HG02763 (cell line): ENCODE data around the gene AVL9.
"Not testable (repeated sequence)": the region's sequence is repeated elsewhere in the genome, so short reads cannot be mapped to it uniquely, and the experiment has no call there.

Source experiments
- ATAC-seq: cut with Tn5 transposase; IDR thresholded peaks from one replicate; pipeline ENCODE4 v1.9.1; 2021; ENCODE audit warnings: mild to moderate bottlenecking, moderate library complexity; ENCODE audit not compliant: unreplicated experiment

Gene AVL9

DNA sequence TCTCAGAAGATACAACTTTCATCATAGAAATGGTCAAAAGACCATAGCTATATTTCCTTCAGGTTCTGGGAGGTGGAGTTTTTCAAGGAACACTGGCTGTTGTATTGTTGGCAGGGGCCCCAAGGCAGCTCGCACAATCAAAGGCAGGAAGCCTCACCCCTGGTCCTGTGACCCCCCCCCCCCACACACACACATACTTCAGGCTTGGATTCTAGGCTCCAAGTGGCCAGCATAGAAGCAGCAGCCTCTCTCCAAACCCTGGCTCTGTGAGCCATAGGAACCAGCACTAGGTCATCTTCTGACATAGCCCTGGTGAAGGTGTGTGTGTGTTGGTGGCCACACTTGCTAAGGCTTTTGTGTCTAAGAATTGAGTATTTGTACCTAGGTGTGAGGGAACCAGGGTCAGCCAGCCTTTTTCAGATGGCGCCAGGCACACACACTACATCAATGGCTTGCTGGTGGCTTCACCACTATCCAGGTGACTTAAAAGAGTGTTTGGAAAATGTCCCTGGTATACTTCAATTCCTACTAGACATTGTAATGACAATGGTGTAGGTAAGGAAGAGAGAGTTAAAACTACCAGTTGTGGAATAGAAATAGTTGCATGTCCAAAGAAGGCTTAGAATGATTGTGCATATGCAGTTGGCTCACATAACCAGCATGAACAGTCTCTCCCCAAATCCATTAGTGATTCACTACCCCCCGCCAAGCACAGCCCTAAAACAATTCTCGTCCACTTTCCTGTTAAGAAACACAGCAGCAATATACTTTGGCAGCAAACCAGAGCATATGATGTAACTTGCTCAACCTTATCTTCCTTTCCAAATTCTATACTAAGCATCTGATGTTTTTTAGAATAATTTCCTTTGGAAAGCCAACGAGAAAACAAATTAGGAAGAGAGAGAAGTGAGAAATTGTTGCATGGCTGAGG is 91.3 kb downstream of the AVL9 start:
- ATAC-seq = no peak

DNA sequence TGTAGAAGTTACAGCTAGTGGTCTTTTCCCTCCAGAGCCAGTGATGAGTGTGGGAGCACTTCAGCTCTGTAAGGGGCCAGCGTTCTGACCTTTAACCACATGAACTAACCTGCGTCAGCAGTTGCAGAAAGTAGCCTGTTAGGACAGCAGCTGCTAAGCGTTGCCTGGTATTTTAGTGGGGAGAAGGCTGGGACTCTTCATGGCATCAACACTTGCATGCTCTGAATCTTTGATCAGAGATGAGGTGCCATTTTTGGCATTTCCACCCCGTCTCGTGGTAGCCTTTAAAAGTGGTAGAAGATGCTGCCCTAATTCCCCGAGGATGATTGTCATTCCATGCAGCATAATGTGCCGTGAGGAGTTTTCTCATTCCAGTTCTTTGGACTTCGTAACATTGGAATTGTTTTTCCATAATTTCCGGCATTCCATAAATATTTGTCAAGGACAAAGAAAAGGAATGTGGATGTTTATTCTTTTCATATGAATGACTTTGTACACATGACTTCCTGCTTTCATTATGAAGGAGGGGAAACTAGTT is 92.2 kb downstream of the AVL9 start:
- ATAC-seq = no peak

DNA sequence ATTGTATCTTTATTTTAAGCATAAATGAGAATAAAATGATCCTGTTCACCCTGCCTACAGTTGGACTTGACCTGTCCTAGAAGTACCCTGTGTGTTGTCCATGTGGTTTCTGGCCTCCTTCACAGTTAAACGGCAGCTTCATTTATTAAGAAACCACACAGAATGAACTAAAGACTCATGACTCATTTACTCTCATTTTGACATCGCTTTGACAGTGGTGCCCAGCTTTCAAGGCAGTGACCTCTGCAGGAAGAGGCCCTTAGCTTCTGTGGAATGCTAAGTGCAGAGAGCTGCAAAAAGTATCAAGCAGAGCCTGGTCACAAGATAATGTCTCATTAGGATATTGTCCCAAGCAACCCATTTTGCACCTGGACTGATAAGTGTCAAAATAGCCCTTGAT is 93.4 kb downstream of the AVL9 start:
- no peak for ATAC-seq

DNA sequence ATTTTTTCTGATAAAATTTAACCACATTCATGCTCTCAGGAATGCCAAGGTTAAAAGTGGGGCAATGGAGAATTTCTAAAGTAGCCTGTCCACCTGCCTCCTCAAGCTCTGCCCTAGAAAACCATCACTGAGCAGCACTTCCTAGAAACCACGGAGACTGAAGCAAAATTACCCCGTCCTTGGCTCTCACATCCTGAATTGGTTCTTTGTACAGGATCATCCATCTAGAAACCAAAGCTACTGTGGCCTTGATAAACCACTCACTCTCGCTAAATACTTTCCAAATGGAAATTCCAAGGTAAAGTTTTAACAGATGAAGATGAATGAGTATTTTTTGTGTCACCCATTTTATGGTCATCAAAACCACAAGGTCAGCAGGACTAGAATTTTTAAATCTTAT is 96.6 kb downstream of the AVL9 start:
- no peak for ATAC-seq

DNA sequence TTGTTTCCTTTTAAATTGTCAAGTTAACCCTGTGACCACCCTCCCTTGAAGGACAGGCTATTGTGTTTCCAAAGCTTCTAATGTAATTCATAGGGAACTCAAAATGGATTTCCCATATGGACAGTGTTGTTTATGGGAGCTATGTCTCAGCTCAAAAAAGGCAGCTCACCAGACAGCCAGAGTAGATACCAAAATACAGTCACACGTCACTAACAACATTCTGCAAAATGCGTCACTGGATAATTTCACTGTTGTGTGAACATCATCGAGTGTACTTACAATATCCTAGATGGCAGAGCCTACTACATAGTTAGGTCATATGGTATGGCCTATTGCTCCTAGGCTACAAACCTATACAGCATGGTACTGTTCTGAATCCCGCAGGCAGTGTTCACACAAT is 97.4 kb downstream of the AVL9 start:
- ATAC-seq = no peak

DNA sequence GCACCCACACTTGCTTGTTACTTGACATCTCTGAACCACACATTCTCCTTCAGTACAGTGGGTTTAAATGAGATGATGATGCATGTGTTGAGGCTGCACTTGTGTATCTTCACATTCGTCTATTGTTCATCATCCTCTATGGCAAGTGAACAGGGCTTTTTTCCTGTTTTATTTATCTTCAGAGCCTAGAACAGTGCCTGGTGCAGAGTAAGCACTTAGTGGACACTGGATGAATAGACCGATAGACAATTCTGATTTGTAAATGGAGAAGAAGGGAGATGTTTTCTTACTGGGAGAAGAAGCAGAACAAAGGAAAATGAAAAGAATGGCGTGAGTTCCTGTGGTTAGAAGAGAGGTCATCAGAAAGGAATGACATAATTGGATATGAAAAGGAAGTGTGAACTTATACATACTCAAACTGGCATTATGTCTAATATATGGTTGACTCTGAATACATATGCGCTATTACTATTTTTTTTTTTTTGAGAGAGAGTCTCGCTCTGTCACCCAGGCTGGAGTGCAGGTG is 99.7 kb downstream of the AVL9 start:
- no peak for ATAC-seq

DNA sequence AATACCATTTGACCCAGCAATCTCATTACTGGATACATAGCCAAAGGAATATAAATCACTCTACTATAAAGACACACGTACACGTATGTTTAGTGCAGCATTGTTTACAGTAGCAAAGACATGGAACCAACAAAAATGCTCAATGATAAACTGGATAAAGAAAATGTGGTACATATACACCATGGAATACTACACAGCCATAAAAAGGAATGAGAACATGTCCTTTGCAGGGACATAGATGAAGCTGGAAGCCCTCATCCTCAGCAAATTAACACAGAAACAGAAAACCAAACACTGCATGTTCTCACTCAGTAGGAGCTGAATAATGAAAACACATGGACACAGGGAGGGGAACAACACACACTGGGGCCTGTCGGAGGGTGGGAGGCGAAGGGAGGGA is 105.9 kb downstream of the AVL9 start:
- ATAC-seq = not testable (repeated sequence)

DNA sequence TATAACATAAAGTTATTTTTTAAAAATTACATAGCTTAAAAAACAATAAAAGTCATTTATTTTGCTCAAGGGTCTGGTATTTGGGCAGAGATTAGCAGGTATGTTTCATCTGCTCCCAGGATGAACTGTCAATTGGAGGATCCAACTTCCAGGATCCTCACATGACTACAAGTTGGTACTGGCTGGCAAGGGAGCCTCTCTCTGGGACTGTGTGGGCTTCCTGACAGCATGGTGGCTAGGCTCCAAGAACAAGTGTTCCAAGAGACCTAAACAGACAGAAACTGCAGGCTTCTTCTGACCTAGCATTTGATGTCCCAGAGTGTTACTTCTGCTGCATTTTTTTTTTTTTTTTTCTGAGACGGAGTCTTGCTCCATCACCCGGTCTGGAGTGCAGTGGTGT is 107.2 kb downstream of the AVL9 start:
- ATAC-seq = no peak

DNA sequence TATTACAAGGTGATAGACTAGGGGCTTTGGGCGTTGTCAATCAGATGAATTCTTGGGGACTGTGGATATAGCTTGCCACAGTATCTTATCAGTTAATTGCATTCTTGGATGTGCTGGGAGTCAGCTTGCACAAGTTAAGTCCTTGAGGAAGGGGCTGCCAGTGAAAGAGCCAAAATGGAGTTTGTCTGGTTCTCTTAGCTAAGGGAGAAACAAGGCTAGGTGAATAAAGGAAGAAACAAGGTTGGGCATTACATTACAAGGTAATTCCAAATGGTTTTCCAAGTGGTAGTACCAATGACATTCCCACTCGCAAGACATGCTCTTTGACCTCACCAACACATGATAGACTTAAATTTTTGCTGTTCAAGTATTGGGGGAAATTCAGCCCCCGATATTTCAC is 108.2 kb downstream of the AVL9 start:
- ATAC-seq = not testable (repeated sequence)

DNA sequence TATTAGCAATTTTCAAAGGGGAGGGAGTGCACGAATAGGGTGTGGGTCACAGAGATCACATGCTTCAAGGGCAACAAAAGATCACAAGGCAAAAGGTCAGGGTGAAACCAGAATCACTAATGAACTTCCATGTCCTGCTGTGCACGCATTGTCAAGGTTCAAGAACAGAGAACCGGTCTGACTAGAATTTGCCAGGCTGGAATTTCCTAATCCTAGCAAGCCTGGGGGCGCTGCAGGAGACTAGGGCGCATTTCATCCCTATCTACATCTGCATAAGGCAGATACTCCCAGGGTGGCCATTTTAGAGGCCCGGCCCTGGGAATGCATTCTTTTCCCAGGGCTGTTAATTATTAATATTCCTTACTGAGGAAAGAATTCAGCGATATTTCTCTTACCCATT is 108.8 kb downstream of the AVL9 start:
- not testable (repeated sequence) for ATAC-seq

DNA sequence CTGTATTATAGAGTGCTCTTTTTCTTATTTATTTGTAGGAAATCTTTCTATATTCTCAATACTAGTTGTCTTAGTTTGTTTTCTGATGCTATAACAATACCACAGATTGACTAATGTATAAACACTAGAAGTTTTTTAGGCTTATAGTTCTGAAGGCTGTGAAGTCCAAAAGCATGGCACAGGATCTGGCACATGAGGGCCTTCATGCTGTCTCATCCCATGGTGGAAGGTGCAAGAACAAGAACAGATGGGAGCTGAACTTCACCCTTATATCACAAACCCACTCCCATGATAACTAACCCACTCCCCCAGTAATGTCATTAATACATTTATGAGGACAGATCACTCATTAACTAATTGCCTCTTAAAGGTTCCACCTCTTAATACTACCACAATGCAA is 109.7 kb downstream of the AVL9 start:
- ATAC-seq = no peak

DNA sequence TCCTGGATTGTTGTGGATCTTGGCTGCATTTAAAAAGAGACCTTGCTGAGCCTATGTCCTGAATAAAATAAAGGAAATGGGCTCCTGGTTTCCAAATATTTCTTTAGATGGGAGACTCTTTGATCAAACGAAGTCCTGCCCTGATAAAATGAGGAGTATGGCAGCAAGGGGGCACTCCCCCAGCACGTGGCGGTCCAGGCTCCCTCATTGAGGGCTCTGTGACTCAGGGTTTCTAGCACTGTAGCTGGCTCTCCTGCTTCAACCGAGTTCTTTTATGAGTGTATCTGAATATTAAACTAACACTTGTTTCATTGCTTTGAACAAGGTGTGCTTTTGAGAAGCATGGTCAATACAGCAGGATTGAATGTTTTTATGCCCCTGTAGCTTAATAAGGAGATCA is 114.2 kb downstream of the AVL9 start:
- ATAC-seq = no peak

DNA sequence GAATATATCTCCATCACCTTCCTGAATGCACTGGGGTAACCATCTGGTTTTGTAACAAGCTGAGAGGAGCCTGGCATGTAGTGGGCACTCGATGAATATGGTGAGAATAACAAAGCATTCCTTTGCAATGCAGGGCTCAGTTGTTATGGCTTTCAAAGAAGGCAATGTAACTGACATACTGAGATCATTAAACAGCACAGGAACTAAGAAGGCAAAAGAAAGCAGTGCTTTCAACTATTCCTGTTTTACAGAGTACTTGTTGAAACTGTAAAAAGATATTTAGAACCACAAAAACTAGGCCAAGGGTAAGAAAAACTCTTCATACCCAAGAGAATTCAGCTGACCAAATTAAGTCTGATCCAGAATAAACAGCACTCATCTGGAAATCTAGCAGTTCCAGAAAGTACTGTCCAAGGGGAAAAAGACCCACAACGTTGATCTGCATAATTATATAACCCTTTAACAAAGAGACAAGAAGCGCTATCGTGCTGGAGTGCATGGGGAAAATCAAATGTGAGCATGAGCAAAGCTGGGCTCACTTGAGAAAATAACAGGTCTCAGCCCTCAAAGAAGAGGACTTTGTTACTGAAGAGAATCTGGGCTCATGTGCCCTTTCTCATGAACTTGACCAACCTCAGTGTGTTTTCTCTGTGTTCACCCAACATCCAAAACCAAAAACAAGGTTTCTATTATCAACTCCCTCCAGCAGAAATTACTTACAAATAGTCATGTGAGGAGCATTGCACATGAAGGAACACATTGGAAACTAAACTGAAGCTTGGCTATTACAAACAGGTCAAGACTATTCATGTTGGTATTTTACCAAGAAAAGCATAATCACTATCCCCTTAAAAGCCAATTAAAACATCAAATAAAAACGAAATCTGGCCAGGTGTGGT is 116.2 kb downstream of the AVL9 start:
- ATAC-seq = no peak

DNA sequence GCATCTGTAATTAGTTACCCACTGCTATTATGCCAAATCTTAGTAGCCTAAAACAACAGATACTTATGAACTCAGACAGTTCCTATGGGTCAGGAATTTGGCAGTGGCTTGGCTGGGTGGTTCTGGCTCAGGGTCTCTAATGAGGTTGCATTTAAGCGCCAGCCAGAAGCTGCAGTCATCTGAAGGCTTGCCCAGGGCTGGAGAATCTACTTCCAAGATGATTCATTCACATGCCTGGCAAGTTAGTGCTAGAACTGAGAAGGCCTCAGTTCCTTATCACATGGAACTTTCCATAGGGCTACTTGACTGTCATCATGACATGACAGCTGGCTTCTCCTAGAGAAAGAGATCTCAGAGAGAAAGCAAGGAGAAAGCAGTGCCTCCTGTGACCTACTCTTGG is 121.3 kb downstream of the AVL9 start:
- ATAC-seq = no peak

DNA sequence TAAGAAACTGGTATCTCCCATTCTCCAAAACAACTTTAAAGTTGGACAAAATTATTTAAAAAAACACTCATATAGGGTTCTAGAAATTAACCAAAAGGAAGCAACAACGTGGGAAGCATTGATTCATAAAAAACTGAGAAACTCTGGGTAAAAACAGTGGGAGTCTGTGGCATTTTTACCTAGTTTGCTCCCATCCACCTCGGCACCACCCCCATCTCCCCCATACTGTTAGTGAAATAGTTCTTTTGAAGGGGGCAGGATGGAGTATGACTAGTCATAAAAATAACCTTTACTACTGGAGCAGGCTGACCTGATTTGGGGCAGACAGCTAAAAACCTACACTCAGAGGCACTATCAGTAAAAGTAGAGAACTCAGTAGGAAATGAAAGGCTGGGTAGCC is 123.2 kb downstream of the AVL9 start:
- no peak for ATAC-seq

DNA sequence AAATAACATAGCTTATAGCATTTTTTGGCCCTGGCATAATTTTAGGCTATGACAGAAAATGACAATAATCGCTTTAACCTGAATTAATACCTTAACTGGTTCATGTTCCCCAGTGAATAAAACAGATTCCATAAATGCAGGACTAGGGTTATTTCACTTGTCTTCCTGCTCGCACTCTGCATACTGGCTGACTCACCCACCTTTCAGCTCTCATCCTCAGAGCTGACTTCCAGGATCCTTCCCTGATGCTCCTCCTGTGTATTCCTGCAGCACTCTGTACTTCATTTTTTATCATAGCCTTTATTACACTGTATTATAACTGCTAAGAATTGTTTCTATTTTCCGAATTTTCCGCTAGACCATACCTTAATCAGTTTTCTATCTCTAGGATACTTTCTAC is 123.7 kb downstream of the AVL9 start:
- ATAC-seq = no peak

DNA sequence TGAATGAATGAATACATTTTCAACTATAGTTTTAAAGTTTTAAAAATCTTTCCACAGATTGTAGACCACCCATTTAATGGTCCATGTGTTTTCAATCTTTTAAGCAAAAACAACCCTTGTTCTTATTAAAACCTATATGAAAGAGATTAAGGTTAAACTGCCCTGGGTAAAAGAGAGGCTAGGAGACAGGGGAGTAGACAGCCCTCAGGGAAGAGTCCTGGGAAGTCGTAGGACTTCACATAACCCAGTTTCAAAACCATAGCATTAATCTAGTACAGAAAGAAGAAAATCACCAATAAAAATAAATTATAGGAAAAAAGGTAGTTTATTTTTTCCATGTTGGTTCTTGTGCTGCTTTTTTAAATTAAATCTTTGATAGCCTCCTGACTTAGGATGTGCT is 124.1 kb downstream of the AVL9 start:
- not testable (repeated sequence) for ATAC-seq

DNA sequence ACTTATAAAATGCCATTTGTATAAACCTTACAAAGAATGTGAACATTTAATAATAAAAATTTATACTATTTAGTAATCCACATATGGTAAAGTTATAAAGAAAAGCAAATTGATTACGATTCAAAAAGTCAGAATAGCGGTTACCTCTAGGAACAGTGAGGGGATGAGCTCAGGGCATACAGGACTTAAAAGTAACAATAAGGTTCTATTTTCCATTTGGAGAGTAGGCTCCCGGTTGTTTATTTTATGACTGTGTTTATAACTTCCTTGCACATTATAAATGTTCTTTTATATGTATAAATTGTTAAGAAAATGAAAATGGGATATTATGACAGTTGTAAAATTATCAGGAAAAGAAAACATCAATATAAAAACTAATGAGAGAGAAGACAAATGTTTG is 135.7 kb downstream of the AVL9 start:
- ATAC-seq = no peak

DNA sequence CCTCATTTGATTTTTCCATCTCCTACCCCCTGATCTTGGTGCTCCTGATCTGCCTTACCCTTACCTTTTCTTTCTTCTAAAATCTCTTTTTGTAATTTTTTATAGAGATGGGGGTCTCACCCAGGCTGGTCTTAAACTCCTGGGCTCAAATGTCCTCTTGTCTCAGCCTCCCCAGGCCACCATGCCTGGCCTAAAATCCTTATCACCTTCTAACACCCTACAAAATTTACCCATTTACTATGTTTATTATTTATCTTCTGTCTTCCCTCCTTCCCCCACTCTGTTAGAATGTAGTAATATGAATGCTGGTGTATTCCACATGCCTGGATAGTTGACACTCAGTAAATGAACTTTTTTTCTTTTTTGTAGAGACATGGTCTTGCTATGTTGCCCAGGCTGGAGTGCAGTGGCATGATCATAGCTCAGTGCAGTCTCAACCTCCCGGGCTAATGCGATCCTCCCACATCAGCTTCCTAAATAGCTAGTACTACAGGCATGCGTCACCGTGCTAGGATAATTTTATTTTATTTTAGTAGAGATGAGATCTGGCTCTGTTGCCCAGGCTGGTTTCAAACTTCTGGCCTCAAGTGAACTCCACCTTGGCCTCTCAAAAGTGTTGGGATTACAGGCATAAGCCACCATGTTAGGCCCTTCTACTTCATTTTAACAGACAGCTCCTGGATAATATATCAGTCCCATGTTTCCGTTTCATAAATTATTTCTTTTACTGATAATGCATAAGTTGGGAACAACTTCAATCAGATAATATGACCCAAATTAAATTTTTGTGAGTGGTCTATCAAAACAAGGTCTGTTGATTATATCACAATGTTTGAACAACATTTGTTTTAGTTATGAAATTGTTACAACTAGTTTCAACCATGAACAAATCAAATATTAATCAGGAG is 136.6 kb downstream of the AVL9 start:
- not testable (repeated sequence) for ATAC-seq

DNA sequence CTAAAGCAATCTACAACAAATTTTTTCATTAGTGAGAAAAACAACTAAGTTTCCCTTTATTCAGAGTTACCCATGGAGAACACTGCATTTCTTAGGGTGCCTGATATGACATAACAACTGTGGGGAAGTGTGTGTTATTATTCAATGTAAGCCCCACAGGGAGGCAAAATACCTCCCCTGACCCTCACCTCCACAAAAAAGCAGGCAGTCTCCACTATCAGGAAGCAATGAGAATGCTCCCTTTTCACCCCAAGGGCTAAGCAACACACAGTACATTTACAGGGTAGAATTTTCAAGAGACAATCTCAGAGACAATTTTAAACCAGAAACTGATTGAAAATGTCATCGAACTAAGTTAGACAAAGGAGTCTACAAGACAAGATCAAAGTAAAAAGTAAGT is 138.2 kb downstream of the AVL9 start:
- not testable (repeated sequence) for ATAC-seq
